H9 (cell line): ENCODE measurements around the gene ADISSP. TPM values are rescaled to one million over a fixed set of nuclear protein-coding genes. Genes with fewer than 3 reads are reported as not detected.
A peak's percentile ranks its signal among the peaks of the same experiment; 100 is the strongest.

Source experiments
- DNase-seq: peaks from one replicate; pipeline ENCODE4 v3.0.0-alpha.2; 2017
- H2AFZ ChIP-seq: one replicate; pipeline ENCODE4 v1.6.1; 2013; ENCODE audit warnings: mild to moderate bottlenecking, low read length, control low read depth, moderate library complexity
- H2AK5ac ChIP-seq: 2 replicates; pipeline ENCODE4 v1.6.1; 2013; ENCODE audit warnings: low read length, control low read depth, mixed read lengths; ENCODE audit not compliant: insufficient read length
- H2BK120ac ChIP-seq: one replicate; pipeline ENCODE4 v1.6.1; 2013; ENCODE audit warnings: low read depth, mild to moderate bottlenecking, low read length, control low read depth, inconsistent platforms; ENCODE audit not compliant: poor library complexity, severe bottlenecking
- H2BK12ac ChIP-seq: 2 replicates; pipeline ENCODE4 v1.6.1; 2013; ENCODE audit warnings: low read length, control low read depth, mixed read lengths, low read depth; ENCODE audit not compliant: insufficient read length
- H2BK15ac ChIP-seq: 2 replicates; pipeline ENCODE4 v1.6.1; 2013; ENCODE audit warnings: low read depth, low read length, control low read depth
- H2BK20ac ChIP-seq: one replicate; pipeline ENCODE4 v1.6.1; 2013; ENCODE audit warnings: low read depth, mild to moderate bottlenecking, low read length, control low read depth, inconsistent platforms; ENCODE audit not compliant: poor library complexity, severe bottlenecking
- H2BK5ac ChIP-seq: 2 replicates; pipeline ENCODE4 v1.6.1; 2013; ENCODE audit warnings: low read length, control low read depth, mixed read lengths; ENCODE audit not compliant: insufficient read length
- H3K14ac ChIP-seq: 2 replicates; pipeline ENCODE4 v1.6.1; 2013; ENCODE audit warnings: low read length, control low read depth; ENCODE audit not compliant: insufficient read depth
- H3K18ac ChIP-seq: 2 replicates; pipeline ENCODE4 v1.6.1; 2013; ENCODE audit warnings: low read depth, mild to moderate bottlenecking, mixed read lengths, low read length, control low read depth; ENCODE audit not compliant: insufficient read length
- H3K23ac ChIP-seq: 2 replicates; pipeline ENCODE4 v1.6.1; 2013; ENCODE audit warnings: low read length, control low read depth, mixed read lengths, low read depth; ENCODE audit not compliant: insufficient read length
- H3K23me2 ChIP-seq: 2 replicates; pipeline ENCODE4 v1.6.1; 2013; ENCODE audit warnings: low read depth, mild to moderate bottlenecking, mixed read lengths, low read length, control low read depth; ENCODE audit not compliant: insufficient read length, poor library complexity, severe bottlenecking
- H3K27ac ChIP-seq: 2 replicates; pipeline ENCODE4 v1.5.1; 2013; ENCODE audit warnings: low read length, control low read depth, mixed read lengths, low read depth; ENCODE audit not compliant: insufficient read length
- H3K27me3 ChIP-seq: 2 replicates; pipeline ENCODE4 v1.6.1; 2013; ENCODE audit warnings: low read length, control low read depth, inconsistent platforms; ENCODE audit not compliant: insufficient read depth
- H3K4ac ChIP-seq: 2 replicates; pipeline ENCODE4 v1.6.1; 2013; ENCODE audit warnings: low read depth, mild to moderate bottlenecking, control low read depth, inconsistent platforms, low read length, moderate library complexity
- H3K4me1 ChIP-seq: 2 replicates; pipeline ENCODE4 v1.6.1; 2013; ENCODE audit warnings: low read length, control low read depth, inconsistent platforms; ENCODE audit not compliant: insufficient read depth
- H3K4me2 ChIP-seq: 2 replicates; pipeline ENCODE4 v1.6.1; 2013; ENCODE audit warnings: low read length, control low read depth, mixed read lengths; ENCODE audit not compliant: insufficient read length, insufficient read depth
- H3K56ac ChIP-seq: 2 replicates; pipeline ENCODE4 v1.6.1; 2013; ENCODE audit warnings: low read depth, mild to moderate bottlenecking, mixed read lengths, low read length, control low read depth; ENCODE audit not compliant: insufficient read length
- H3K79me1 ChIP-seq: 2 replicates; pipeline ENCODE4 v1.6.1; 2013; ENCODE audit warnings: low read depth, mild to moderate bottlenecking, moderate library complexity, low read length, control low read depth, inconsistent platforms; ENCODE audit not compliant: insufficient read depth, poor library complexity, severe bottlenecking
- H3K79me2 ChIP-seq: 2 replicates; pipeline ENCODE4 v1.6.1; 2013; ENCODE audit warnings: low read length, control low read depth, inconsistent platforms; ENCODE audit not compliant: insufficient read depth
- H3K9ac ChIP-seq: 2 replicates; pipeline ENCODE4 v1.6.1; 2013; ENCODE audit warnings: low read length, control low read depth, mixed read lengths; ENCODE audit not compliant: insufficient read length; ENCODE audit errors: extremely low read depth
- H3K9me3 ChIP-seq: one replicate; pipeline ENCODE4 v1.6.1; 2013; ENCODE audit warnings: low read depth, low read length, inconsistent platforms; ENCODE audit not compliant: control insufficient read depth
- H3T11ph ChIP-seq: one replicate; pipeline ENCODE4 v1.6.1; 2013; ENCODE audit warnings: mild to moderate bottlenecking, low read length, control low read depth, inconsistent platforms
- H4K20me1 ChIP-seq: one replicate; pipeline ENCODE4 v1.6.1; 2013; ENCODE audit not compliant: control insufficient read depth, insufficient read length, insufficient read depth
- H4K5ac ChIP-seq: 2 replicates; pipeline ENCODE4 v1.6.1; 2013; ENCODE audit warnings: low read depth, mild to moderate bottlenecking, mixed read lengths, low read length, control low read depth; ENCODE audit not compliant: insufficient read length
- H4K8ac ChIP-seq: replicated peaks from 2 replicates; pipeline ENCODE4 v1.6.1; 2013; ENCODE audit warnings: low read length, control low read depth, mixed read lengths, low read depth; ENCODE audit not compliant: insufficient read length
- H4K91ac ChIP-seq: 2 replicates; pipeline ENCODE4 v1.6.1; 2013; ENCODE audit warnings: low read depth, mild to moderate bottlenecking, moderate library complexity, mixed read lengths, low read length, control low read depth; ENCODE audit not compliant: insufficient read length
- H3K27ac Mint-ChIP-seq, 3 experiments: 2 replicates in 2 of 3; 3 replicates in 1 of 3; pipeline ENCODE4 v1.8.0; 2020 to 2021; ENCODE audit warnings: mixed read lengths in 3 of 3, mild to moderate bottlenecking in 1 of 3, moderate library complexity in 1 of 3
- H3K27me3 Mint-ChIP-seq: 2 replicates; pipeline ENCODE4 v1.8.0; 2021; ENCODE audit warnings: low read depth, mild to moderate bottlenecking, moderate library complexity, mixed read lengths
- H3K36me3 Mint-ChIP-seq, 3 experiments: 2 replicates in 2 of 3; 3 replicates in 1 of 3; pipeline ENCODE4 v1.8.0; 2020 to 2021; ENCODE audit warnings: low read depth in 3 of 3, mixed read lengths in 3 of 3; ENCODE audit not compliant: insufficient read depth in 1 of 3
- H3K4me1 Mint-ChIP-seq, 2 experiments: 2 replicates each; pipeline ENCODE4 v1.8.0; 2020; ENCODE audit warnings: mixed read lengths in 2 of 2
- H3K4me3 Mint-ChIP-seq, 2 experiments: 2 replicates in 1 of 2; 3 replicates in 1 of 2; pipeline ENCODE4 v1.8.0; 2020 to 2021; ENCODE audit warnings: mild to moderate bottlenecking in 2 of 2, mixed read lengths in 2 of 2, moderate library complexity in 1 of 2
- H3K9me3 Mint-ChIP-seq, 2 experiments: 2 replicates in 1 of 2; 3 replicates in 1 of 2; pipeline ENCODE4 v1.8.0; 2020; ENCODE audit warnings: mild to moderate bottlenecking in 2 of 2, mixed read lengths in 2 of 2, moderate library complexity in 1 of 2
- WGBS: extraction: QIAGEN DNeasy Blood & Tissue Kit; methylation state at CpG from one replicate; pipeline ENCODE4 v1.1.7; 2013; ENCODE audit warnings: missing lambda C conversion rate, low lambda C conversion rate, mixed read lengths; ENCODE audit not compliant: insufficient read length; ENCODE audit errors: extremely low coverage; 5-methylcytosine and 5-hydroxymethylcytosine counted together
- total RNA-seq: library from RNA; stranded (reverse); gene quantifications from 2 replicates; pipeline ENCODE4 v1.2.1, GENCODE V29; 2021
- TF ChIP-seq, protein P1 (sequence below): fragments of 200-600 bp; sonication (generic); conservative IDR thresholded peaks from 3 replicates; pipeline ENCODE4 v1.8.0; 2021; ENCODE audit warnings: antibody characterized with exemption, mild to moderate bottlenecking

The ADISSP gene
- total RNA-seq, 1 experiment from 2014 or later: 80.9 TPM

DNA sequence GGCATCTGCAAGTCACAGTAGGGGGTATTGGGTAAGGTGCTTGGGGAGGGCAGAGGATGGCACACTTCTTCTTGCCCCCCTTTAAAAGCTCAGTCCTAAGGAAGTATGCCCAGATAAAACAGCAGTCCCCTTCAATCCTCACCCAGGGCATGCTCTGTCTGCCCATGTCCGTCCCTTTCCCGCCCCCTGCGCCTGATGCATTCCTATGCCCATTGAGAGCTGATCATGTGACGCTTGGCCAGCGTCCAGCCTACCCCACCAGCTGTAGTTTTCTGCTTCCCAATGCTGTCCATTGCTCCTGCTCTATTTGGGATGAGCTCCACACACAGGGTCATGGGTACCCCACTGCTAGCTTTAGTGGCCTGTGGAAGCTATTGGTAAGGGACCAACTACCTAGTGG, 63.5 kb downstream of the ADISSP start:
- Mint-ChIP-seq H3K4me1 (no peaks in the 10 kb centered on the region), H3K27ac (peak overlapping the region in 1 of 3 experiments; percentile 92; a peak in 1 of 7 replicates), H3K4me3 (no peak overlapping the region), H3K9me3 (no peaks in the 10 kb centered on the region), H3K27me3 (no peaks in the 10 kb centered on the region; the same call in none of the 2 replicates), H3K36me3 (no peaks in the 10 kb centered on the region; a peak in 1 of 7 replicates)
- Histone ChIP-seq H3K14ac (no peak overlapping the region), H3K23ac (no peak overlapping the region), H2BK5ac (no peak overlapping the region), H2BK12ac (no peak overlapping the region), H2BK15ac (no peak overlapping the region), H3K4me1 (no peaks in the 10 kb centered on the region), H4K8ac (no peak overlapping the region), H3K9ac (no peak overlapping the region), H4K20me1 (peaks cover 2% of the 10 kb centered on the region), H3K79me2 (no peaks in the 10 kb centered on the region), H3K9me3 (no peaks in the 10 kb centered on the region), H3T11ph (no peak overlapping the region), H2BK20ac (no peak overlapping the region), H2AFZ (no peak overlapping the region), H3K18ac (no peak overlapping the region), H2BK120ac (no peak overlapping the region), H3K23me2 (no peaks in the 10 kb centered on the region), H3K56ac (no peak overlapping the region), H3K27me3 (no peaks in the 10 kb centered on the region), H3K27ac (no peak overlapping the region), H3K79me1 (no peaks in the 10 kb centered on the region), H4K91ac (no peak overlapping the region), H3K4ac (no peak overlapping the region), H3K4me2 (no peak overlapping the region), H4K5ac (no peak overlapping the region), H2AK5ac (no peak overlapping the region)
- DNase-seq: peak; percentile 15
- no CpG with 5 or more reads among the region's 5 CpGs for WGBS
- TF ChIP-seq, protein P1, sequence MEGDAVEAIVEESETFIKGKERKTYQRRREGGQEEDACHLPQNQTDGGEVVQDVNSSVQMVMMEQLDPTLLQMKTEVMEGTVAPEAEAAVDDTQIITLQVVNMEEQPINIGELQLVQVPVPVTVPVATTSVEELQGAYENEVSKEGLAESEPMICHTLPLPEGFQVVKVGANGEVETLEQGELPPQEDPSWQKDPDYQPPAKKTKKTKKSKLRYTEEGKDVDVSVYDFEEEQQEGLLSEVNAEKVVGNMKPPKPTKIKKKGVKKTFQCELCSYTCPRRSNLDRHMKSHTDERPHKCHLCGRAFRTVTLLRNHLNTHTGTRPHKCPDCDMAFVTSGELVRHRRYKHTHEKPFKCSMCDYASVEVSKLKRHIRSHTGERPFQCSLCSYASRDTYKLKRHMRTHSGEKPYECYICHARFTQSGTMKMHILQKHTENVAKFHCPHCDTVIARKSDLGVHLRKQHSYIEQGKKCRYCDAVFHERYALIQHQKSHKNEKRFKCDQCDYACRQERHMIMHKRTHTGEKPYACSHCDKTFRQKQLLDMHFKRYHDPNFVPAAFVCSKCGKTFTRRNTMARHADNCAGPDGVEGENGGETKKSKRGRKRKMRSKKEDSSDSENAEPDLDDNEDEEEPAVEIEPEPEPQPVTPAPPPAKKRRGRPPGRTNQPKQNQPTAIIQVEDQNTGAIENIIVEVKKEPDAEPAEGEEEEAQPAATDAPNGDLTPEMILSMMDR: no peak

Other genes starting within 250 kb of the ADISSP start
- not detected in 2 replicates for gene GFRA4, start 104.4 kb downstream of the ADISSP start, total RNA-seq
- 4.0 and 4.4 TPM in 2 replicates for gene ADAM33, start 85.7 kb downstream of the ADISSP start, total RNA-seq
- gene SIGLEC1, start 55.2 kb downstream of the ADISSP start, total RNA-seq: not detected in 2 replicates
- 2.7 and 2.9 TPM in 2 replicates for gene HSPA12B, start 35.1 kb downstream of the ADISSP start, total RNA-seq
- 0.22 and 0.24 TPM in 2 replicates for gene SPEF1, start 13.7 kb upstream of the ADISSP start, total RNA-seq
- gene CENPB, start 19.0 kb upstream of the ADISSP start, total RNA-seq: 63.1 and 64.0 TPM in 2 replicates
- gene CDC25B, start 28.6 kb upstream of the ADISSP start, total RNA-seq: 22.9 and 24.0 TPM in 2 replicates
- 3.9 and 4.1 TPM in 2 replicates for gene AP5S1, start 52.8 kb upstream of the ADISSP start, total RNA-seq
- gene MAVS, start 79.1 kb upstream of the ADISSP start, total RNA-seq: 24.2 and 24.3 TPM in 2 replicates
- 61.0 and 65.4 TPM in 2 replicates for gene PANK2, start 121.6 kb upstream of the ADISSP start, total RNA-seq
- gene RNF24, start 247.8 kb upstream of the ADISSP start, total RNA-seq: 19.2 and 20.4 TPM in 2 replicates